Uterus (tissue), 2 donors: Measurements from ENCODE around the gene IL18BP.

Source experiments
- CTCF ChIP-seq, 4 experiments: fragments of 200-600 bp in 2 of 4; fragments of 450-650 bp in 2 of 4; sonication (generic) in 2 of 4; IDR thresholded peaks; one replicate each; pipeline ENCODE4 v1.5.1; 2016 to 2019; ENCODE audit warnings: antibody characterized with exemption in 4 of 4, mild to moderate bottlenecking in 2 of 4, moderate library complexity in 1 of 4
- POLR2A ChIP-seq, 2 donors: fragments of 450-650 bp; IDR thresholded peaks; one replicate each; pipeline ENCODE4 v1.6.1; 2016; ENCODE audit warnings: antibody characterized with exemption in 2 of 2, mild to moderate bottlenecking in 1 of 2, moderate library complexity in 1 of 2

- TF ChIP-seq CTCF (IDR thresholded peaks at IDR 0.05) (no peak), POLR2A (IDR thresholded peaks at IDR 0.05) (no peak)
These were observed 50.2 kb downstream of the IL18BP start for GRCh38 chr11:72048766-72049460.
